ENCODE measurements around the gene RNF175.
A peak's percentile ranks its signal among the peaks of the same experiment; 100 is the strongest.

RNF175 gene

DNA sequence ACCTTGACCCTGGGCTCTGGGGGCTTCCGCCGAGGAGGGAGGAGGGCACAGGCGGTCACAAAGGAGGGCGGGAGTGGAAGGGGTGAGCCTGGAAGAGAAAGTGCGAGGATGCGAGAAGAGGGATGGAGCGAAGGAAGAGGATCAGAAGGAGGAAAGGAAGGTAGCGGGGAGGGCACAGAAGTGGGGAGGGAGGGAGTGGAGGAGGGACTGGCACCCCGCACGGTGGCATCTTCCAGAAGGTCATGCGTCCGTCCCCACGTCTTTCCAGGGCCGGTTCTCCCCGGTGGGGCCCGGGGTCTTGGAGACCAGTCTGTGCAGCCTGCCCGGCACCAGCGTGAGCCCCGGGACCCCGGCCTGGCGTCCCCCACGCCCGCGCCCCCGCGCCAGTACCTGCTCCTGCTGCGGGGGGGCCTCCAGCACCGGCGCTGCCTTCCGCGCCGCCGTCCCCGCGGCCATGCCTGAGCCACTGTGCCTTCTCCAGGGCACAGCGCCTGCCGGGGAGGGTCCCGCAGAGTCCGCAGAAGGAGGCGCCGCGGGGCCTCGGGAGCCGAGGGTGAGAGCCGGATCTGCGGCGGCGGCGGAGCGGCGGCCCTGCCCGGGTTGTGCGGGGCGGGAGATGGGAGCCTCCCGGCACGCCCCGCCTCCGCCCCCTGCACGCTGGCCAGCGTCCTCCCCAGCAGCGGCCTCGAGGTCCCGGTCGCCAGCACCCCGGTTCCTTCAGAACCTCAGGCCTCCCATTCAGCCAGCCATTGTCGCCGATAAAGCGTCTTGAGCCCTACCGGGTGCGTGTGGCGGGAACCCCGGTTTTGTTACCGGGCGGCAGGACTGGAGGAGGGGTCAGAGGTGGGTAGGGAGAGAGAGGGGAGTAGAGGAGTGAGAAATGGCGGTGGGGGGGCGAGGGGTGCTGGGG, at the start of gene RNF175:
Gene RNF175 (minus strand): TSS at position 618 of the 910 bp plus-strand sequence. CDS start 162 bp downstream, at position 456.
- H3K9me3 ChIP-seq (ENCODE audit: control insufficient read depth in 2 of 2, low read length in 2 of 2), result no peaks in the 10 kb centered on the region
- H3K4me1 ChIP-seq (ENCODE audit: control insufficient read depth in 2 of 2, insufficient read depth in 2 of 2, low read length in 2 of 2), result peaks cover 0 to 4% of the 10 kb centered on the region in 2 donors
- H3K36me3 ChIP-seq (ENCODE audit: control insufficient read depth in 2 of 2, insufficient read depth in 2 of 2, low read length in 2 of 2), result no peaks in the 10 kb centered on the region
- H3K9ac ChIP-seq (ENCODE audit: low read depth in 1 of 2, low read length in 2 of 2), result no peak within 1 kb of the TSS
- H3K27me3 ChIP-seq (ENCODE audit: control insufficient read depth in 2 of 2, insufficient read depth in 2 of 2, low read length in 2 of 2), result peaks cover 7 to 29% of the 10 kb centered on the region in 2 donors
- peak within 1 kb of the TSS in 1 of 2 donors; percentile 15 for H3K4me3 ChIP-seq (ENCODE audit: low read length in 2 of 2)
- no peak within 1 kb of the TSS for H3K27ac ChIP-seq (ENCODE audit: low read depth in 2 of 2, low read length in 2 of 2)

DNA sequence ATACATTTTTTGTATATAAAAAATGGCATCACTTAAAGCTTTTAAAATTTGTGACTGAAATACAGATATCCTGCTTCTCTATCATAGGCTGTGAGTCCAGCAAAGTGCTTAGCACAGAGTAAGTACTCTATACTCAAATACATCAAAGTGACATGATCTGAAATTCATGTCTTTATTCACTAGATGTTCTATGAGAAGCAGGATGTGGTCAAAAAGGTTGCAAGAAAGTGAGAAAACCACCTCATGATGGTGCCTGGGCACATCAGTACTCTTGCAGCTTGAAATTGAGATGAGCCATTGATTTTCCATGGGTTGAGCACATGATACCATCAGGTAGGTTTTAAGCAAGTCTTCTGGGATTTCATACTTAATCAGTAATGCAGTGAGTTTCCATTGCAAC, 49.5 kb upstream of the RNF175 start:
- Histone ChIP-seq H3K4me1 (ENCODE audit: control insufficient read depth in 2 of 2, insufficient read depth in 2 of 2, low read length in 2 of 2) (no peaks in the 10 kb centered on the region), H3K4me3 (ENCODE audit: low read length in 2 of 2) (no peak overlapping the region), H3K36me3 (ENCODE audit: control insufficient read depth in 2 of 2, insufficient read depth in 2 of 2, low read length in 2 of 2) (no peaks in the 10 kb centered on the region), H3K9me3 (ENCODE audit: control insufficient read depth in 2 of 2, low read length in 2 of 2) (no peaks in the 10 kb centered on the region), H3K27ac (ENCODE audit: low read depth in 2 of 2, low read length in 2 of 2) (no peak overlapping the region), H3K9ac (ENCODE audit: low read depth in 1 of 2, low read length in 2 of 2) (no peak overlapping the region), H3K27me3 (ENCODE audit: control insufficient read depth in 2 of 2, insufficient read depth in 2 of 2, low read length in 2 of 2) (peaks cover 0 to 3% of the 10 kb centered on the region in 2 donors)

- H3K27me3 ChIP-seq (ENCODE audit: control insufficient read depth in 2 of 2, insufficient read depth in 2 of 2, low read length in 2 of 2), result no peaks in the 10 kb centered on the region
- no peaks in the 10 kb centered on the region for H3K9me3 ChIP-seq (ENCODE audit: control insufficient read depth in 2 of 2, low read length in 2 of 2)
- no peaks in the 10 kb centered on the region for H3K36me3 ChIP-seq (ENCODE audit: control insufficient read depth in 2 of 2, insufficient read depth in 2 of 2, low read length in 2 of 2)
- no peak overlapping the region for H3K4me3 ChIP-seq (ENCODE audit: low read length in 2 of 2)
- H3K27ac ChIP-seq (ENCODE audit: low read depth in 2 of 2, low read length in 2 of 2), result no peak overlapping the region
- no peaks in the 10 kb centered on the region for H3K4me1 ChIP-seq (ENCODE audit: control insufficient read depth in 2 of 2, insufficient read depth in 2 of 2, low read length in 2 of 2)
- H3K9ac ChIP-seq (ENCODE audit: low read depth in 1 of 2, low read length in 2 of 2), result no peak overlapping the region
These were observed 48.4 kb upstream of the RNF175 start for GRCh38 chr4:153808175-153808574.

GRCh38 chr4:153806073-153806472, 46.2 kb upstream of the RNF175 start:
- H3K36me3 ChIP-seq (ENCODE audit: control insufficient read depth in 2 of 2, insufficient read depth in 2 of 2, low read length in 2 of 2), result no peaks in the 10 kb centered on the region
- H3K4me1 ChIP-seq (ENCODE audit: control insufficient read depth in 2 of 2, insufficient read depth in 2 of 2, low read length in 2 of 2), result no peaks in the 10 kb centered on the region
- no peak overlapping the region for H3K27ac ChIP-seq (ENCODE audit: low read depth in 2 of 2, low read length in 2 of 2)
- no peaks in the 10 kb centered on the region for H3K27me3 ChIP-seq (ENCODE audit: control insufficient read depth in 2 of 2, insufficient read depth in 2 of 2, low read length in 2 of 2)
- no peak overlapping the region for H3K9ac ChIP-seq (ENCODE audit: low read depth in 1 of 2, low read length in 2 of 2)
- no peaks in the 10 kb centered on the region for H3K9me3 ChIP-seq (ENCODE audit: control insufficient read depth in 2 of 2, low read length in 2 of 2)
- no peak overlapping the region for H3K4me3 ChIP-seq (ENCODE audit: low read length in 2 of 2)

DNA sequence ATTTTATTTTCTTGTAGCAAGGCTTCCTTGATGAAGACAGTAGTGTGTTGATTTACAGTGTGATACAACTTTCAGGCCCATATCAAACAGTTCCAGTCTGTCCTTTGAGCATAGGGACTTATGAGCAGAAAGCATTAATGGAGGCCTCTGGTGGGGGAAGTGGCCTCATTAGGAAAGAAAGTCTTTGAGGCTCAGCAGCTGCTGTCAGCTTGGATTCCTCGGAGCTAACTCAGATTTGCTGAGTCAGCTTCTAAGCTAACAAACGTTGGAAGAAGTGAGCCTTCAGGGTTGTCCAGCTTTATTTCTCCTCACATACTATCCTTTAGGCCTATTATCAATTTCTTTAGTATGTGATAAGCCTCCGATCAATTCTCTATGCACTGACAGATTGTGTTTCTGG, 44.9 kb upstream of the RNF175 start:
- H3K27ac ChIP-seq (ENCODE audit: low read depth in 2 of 2, low read length in 2 of 2), result no peak overlapping the region
- no peak overlapping the region for H3K9ac ChIP-seq (ENCODE audit: low read depth in 1 of 2, low read length in 2 of 2)
- H3K36me3 ChIP-seq (ENCODE audit: control insufficient read depth in 2 of 2, insufficient read depth in 2 of 2, low read length in 2 of 2), result no peaks in the 10 kb centered on the region
- H3K9me3 ChIP-seq (ENCODE audit: control insufficient read depth in 2 of 2, low read length in 2 of 2), result no peaks in the 10 kb centered on the region
- H3K27me3 ChIP-seq (ENCODE audit: control insufficient read depth in 2 of 2, insufficient read depth in 2 of 2, low read length in 2 of 2), result no peaks in the 10 kb centered on the region
- no peaks in the 10 kb centered on the region for H3K4me1 ChIP-seq (ENCODE audit: control insufficient read depth in 2 of 2, insufficient read depth in 2 of 2, low read length in 2 of 2)
- no peak overlapping the region for H3K4me3 ChIP-seq (ENCODE audit: low read length in 2 of 2)

DNA sequence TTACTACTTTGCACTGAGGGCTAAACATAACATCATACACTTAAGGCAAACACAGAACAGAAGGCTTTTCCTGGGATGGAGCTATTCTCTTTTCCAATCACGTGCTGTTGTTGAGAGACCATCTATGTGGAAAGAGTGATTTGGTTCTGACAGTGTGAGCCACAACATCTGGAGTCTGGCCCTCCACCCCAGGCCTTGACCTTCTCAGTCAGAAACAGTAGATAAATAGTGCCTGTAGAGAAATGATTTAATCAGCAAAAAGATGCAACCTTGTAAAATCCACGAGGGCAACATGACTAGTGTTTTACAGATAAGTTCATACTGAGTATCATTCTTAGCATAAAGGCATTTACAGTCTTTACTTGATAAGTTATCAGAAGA, 39.9 kb upstream of the RNF175 start:
- no peaks in the 10 kb centered on the region for H3K4me1 ChIP-seq (ENCODE audit: control insufficient read depth in 2 of 2, insufficient read depth in 2 of 2, low read length in 2 of 2)
- no peaks in the 10 kb centered on the region for H3K9me3 ChIP-seq (ENCODE audit: control insufficient read depth in 2 of 2, low read length in 2 of 2)
- peaks cover 0 to 3% of the 10 kb centered on the region in 2 donors for H3K27me3 ChIP-seq (ENCODE audit: control insufficient read depth in 2 of 2, insufficient read depth in 2 of 2, low read length in 2 of 2)
- H3K4me3 ChIP-seq (ENCODE audit: low read length in 2 of 2), result no peak overlapping the region
- H3K36me3 ChIP-seq (ENCODE audit: control insufficient read depth in 2 of 2, insufficient read depth in 2 of 2, low read length in 2 of 2), result no peaks in the 10 kb centered on the region
- H3K9ac ChIP-seq (ENCODE audit: low read depth in 1 of 2, low read length in 2 of 2), result no peak overlapping the region
- no peak overlapping the region for H3K27ac ChIP-seq (ENCODE audit: low read depth in 2 of 2, low read length in 2 of 2)

DNA sequence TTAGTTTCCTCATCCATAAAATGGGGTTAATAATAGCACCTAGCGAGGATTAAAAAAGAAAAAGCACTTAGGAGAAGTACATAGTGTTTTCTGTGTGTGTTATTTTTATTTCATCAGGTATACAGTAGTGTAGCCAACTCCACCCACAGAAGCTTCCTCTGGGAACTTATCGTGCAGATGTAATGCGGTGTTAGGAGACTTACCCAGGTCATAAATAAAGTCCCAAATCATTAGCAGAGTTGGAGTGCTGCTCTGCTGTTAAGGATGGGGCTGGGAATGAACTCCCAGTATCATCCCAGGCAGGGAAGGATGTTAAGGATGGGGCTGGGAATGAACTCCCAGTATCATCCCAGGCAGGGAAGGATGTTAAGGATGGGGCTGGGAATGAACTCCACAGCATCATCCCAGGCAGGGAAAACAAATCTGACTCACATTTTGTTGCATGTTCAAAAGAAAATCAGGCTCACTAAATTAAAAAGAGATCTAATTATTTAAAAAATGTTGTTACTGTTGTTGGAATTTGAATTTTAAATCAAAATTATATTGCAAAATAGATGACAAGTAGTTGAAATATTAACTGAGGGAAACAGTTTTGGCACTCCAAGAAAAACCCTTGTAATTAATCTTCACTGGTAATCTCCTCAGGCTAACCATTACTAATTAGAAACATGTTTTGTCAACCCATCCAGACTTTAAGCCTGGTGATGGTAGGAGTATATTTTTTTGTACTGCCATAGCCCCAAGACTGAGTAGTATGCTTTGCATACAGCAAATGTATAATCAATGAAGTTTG, 39.3 kb upstream of the RNF175 start:
- Histone ChIP-seq H3K36me3 (ENCODE audit: control insufficient read depth in 2 of 2, insufficient read depth in 2 of 2, low read length in 2 of 2) (no peaks in the 10 kb centered on the region), H3K27me3 (ENCODE audit: control insufficient read depth in 2 of 2, insufficient read depth in 2 of 2, low read length in 2 of 2) (peaks cover 0 to 3% of the 10 kb centered on the region in 2 donors), H3K9ac (ENCODE audit: low read depth in 1 of 2, low read length in 2 of 2) (no peak overlapping the region)

DNA sequence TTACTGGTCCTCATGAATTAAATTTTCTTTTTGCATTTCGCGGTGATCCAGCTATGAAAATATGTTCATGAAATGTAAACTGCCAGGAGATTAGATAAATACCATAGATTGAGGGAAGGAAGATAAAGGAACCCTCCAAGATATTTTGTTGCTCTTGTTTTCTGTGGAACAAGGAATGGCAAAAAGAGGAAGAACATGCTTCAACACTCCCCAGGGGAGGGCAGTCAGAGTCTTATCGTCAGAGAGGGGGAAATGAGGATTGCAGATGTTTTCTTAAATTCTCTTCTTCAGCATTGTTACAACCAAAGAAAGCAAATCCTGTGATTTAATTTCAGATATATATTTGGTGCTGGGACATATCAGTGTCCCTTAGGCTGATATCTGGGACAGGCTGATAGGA, 38.6 kb upstream of the RNF175 start:
- Histone ChIP-seq H3K9ac (ENCODE audit: low read depth in 1 of 2, low read length in 2 of 2) (no peak overlapping the region), H3K4me3 (ENCODE audit: low read length in 2 of 2) (no peak overlapping the region), H3K27me3 (ENCODE audit: control insufficient read depth in 2 of 2, insufficient read depth in 2 of 2, low read length in 2 of 2) (peaks cover 0 to 7% of the 10 kb centered on the region in 2 donors), H3K4me1 (ENCODE audit: control insufficient read depth in 2 of 2, insufficient read depth in 2 of 2, low read length in 2 of 2) (peaks cover 0 to 7% of the 10 kb centered on the region in 2 donors), H3K9me3 (ENCODE audit: control insufficient read depth in 2 of 2, low read length in 2 of 2) (no peaks in the 10 kb centered on the region), H3K36me3 (ENCODE audit: control insufficient read depth in 2 of 2, insufficient read depth in 2 of 2, low read length in 2 of 2) (no peaks in the 10 kb centered on the region), H3K27ac (ENCODE audit: low read depth in 2 of 2, low read length in 2 of 2) (no peak overlapping the region)

More for the DNA sequence above, 39.3 kb upstream of the RNF175 start:
- peaks cover 0 to 2% of the 10 kb centered on the region in 2 donors for H3K4me1 ChIP-seq (ENCODE audit: control insufficient read depth in 2 of 2, insufficient read depth in 2 of 2, low read length in 2 of 2)
- H3K4me3 ChIP-seq (ENCODE audit: low read length in 2 of 2), result no peak overlapping the region
- no peaks in the 10 kb centered on the region for H3K9me3 ChIP-seq (ENCODE audit: control insufficient read depth in 2 of 2, low read length in 2 of 2)
- no peak overlapping the region for H3K27ac ChIP-seq (ENCODE audit: low read depth in 2 of 2, low read length in 2 of 2)

DNA sequence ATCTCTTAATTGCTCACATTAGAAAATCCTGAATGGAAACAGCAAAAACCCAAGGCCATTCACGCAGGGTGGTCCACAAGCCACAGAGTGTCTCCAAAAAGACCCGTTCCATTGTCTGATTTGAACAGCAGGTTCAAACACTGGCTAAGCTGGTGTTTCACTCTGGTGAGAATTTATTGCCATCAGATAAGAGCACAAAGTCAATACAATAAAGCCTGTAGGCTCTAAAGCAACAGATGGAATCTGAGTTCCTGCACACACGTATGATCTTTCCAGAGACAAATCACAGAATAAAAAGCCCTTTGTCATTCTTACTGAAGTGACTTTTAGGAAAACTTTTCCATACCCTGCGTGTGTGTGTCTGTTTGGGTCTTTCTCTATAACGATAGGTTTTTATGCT, 34.2 kb upstream of the RNF175 start:
- Histone ChIP-seq H3K27ac (ENCODE audit: low read depth in 2 of 2, low read length in 2 of 2) (no peak overlapping the region), H3K36me3 (ENCODE audit: control insufficient read depth in 2 of 2, insufficient read depth in 2 of 2, low read length in 2 of 2) (no peaks in the 10 kb centered on the region), H3K9ac (ENCODE audit: low read depth in 1 of 2, low read length in 2 of 2) (no peak overlapping the region), H3K9me3 (ENCODE audit: control insufficient read depth in 2 of 2, low read length in 2 of 2) (no peaks in the 10 kb centered on the region), H3K27me3 (ENCODE audit: control insufficient read depth in 2 of 2, insufficient read depth in 2 of 2, low read length in 2 of 2) (peaks cover 38 to 49% of the 10 kb centered on the region in 2 donors), H3K4me3 (ENCODE audit: low read length in 2 of 2) (peak overlapping the region in 1 of 2 donors; percentile 4), H3K4me1 (ENCODE audit: control insufficient read depth in 2 of 2, insufficient read depth in 2 of 2, low read length in 2 of 2) (peaks cover 0 to 22% of the 10 kb centered on the region in 2 donors)

Data from mucosa of rectum (tissue), 2 donors.